GOT3 (cell line): ENCODE results near the gene BCL11B.

Experiments
- DNase-seq: peaks from one replicate; lab custom pipeline; 2025; ENCODE audit warnings: mixed read lengths; lab: John Stamatoyannopoulos, UW

Gene BCL11B

GRCh38 chr14:99181804-99182520 is 90.0 kb downstream of the BCL11B start:
- DNase-seq = no peak

DNA sequence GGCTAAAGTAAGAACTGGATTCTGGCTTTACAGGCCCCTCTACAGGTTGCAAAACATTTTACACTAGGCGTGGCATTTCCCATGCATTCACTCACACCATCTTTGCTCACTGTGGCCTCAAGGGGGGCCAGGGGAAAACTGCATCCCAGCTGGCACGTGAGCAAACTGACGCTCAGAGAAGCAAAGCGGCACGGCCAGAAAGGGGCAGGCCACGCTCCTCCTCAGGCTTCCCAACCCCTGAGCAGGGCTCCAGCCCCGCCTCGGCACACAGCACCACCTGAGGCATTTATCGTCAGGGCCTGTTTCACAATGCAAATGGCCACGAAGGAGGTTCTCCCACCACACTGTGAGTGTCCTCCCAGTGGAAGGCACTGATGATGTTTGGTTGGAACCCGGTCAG is 90.8 kb downstream of the BCL11B start:
- no peak for DNase-seq

DNA sequence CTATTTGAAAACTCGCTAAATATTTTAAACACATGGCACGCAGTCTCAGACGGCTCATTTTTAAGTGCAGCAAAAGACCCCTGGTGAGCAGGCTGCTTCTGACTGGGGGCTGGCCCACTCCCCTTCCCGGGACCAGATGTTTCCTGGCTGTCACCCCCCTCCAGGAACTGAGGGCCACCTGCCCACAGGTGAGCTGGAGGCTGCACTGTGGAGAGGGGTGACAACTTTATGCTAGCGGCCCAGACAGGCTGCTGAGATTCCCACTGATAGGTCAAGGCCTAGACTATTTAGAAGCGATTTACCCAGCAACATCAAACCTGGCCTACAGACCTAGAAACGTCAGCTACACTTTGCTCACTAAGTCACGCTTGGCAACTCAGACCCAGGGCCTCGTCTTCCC is 92.1 kb downstream of the BCL11B start:
- no peak for DNase-seq

GRCh38 chr14:99179506-99179905 is 92.5 kb downstream of the BCL11B start:
- no peak for DNase-seq

GRCh38 chr14:99177886-99178835 is 93.8 kb downstream of the BCL11B start:
- no peak for DNase-seq

- DNase-seq = no peak
These were observed 94.8 kb downstream of the BCL11B start for GRCh38 chr14:99177046-99177655.

DNA sequence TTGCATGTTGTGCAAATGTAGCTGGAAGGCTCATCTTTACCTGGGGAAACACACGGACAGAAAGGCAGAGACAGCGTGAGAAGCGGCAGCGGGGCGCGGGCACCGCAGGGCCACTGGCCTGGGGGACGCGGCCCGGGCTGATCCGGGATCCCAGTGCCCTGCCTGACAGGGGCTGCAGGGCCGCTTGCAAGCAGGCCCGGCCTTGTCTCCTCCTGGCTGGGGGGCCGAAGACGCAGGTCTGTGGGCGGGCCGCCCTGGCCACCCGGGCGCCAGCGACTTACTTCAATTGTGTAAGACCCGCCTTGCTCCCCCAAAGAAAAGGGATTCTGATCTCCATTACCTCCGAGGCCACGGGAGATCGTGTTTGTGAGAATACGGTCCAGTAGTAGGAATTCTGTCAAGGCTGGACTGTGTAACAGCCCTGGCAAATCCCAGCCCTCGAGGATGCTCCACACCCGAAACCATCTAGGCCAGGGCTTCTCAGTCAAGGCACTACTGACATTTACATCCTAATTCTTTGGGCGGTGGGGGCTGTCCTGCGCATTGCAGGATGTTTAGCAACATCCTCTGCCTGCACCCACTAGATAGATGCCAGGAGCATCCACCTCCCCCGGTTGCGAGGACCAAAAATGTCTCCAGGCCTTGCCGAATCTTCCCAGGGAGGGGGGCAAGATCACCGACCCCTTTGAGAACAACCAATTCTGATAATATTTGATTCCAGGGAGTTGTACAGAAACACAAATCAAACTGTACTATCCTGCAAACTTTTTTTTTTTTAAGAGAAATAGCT is 95.6 kb downstream of the BCL11B start:
- no peak for DNase-seq

DNA sequence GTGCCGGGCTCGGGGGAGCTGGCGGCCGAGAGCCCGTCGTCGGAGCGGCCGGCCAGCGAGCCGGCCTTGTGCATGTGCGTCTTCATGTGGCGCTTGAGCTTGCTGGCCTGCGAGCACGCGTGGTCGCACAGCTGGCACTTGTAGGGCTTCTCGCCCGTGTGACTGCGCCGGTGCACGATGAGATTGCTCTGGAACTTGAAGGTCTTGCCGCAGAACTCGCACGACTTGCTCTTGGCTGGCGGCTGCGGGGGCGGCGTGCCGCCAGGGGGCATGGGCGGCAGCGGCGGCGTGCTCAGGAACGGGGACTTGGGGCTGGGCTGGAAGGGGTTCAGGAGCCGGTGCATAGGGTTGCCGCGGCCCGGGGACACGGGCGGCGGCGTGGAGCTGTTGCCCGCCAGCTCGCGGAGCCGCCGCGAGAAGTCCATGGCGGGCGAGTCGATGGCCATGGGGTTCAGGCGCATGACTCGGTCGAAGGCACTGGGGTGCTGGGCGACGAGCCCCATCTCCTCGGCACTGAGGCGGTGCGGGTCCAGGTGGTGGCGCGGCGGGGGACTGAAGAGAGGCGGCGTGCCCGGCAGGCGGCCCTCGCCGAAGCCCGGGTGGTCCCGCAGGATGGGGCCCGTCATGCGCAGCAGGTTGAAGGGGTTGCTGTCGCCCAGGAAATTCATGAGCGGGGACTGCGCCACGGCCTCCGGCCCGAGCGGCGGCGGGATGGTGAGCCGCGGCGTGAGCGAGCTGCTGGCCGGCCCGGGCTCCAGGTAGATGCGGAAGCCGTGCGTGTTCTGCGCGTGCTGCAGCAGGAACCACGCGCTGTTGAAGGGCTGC is 96.5 kb downstream of the BCL11B start:
- no peak for DNase-seq

GRCh38 chr14:99174770-99175319 is 97.2 kb downstream of the BCL11B start:
- no peak for DNase-seq

DNA sequence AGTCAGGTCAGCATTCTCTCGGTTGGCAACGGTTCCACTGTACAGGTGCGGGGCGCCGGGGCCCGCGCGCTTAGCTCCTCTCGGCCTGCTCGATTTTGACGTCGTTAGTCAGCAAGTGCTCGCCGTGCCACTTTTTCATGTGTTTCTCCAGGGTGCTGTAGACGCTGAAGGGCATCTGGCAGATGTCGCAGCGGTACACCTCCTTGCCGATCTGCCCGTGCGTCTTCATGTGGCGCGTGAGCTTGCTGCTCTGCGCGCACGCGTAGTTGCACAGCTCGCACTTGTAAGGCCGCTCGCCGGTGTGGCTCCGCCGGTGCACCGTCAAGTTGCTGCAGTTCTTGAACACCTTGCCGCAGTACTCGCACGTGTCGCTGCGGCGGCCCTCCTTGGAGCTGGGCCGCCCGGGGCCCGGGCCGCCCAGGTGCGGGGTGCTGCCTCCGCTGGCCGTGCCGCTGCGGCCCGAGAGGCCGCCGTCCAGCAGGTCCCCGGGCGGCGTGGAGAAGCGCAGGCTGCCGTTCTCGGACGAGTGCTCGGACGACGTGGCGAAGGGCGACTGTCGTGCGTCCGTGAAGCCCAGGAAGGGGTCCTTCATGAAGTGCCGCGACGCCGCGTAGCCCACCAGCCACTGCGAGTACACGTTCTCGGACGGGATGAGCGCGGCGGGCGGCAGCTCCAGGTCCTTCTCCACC is 97.8 kb downstream of the BCL11B start:
- no peak for DNase-seq

GRCh38 chr14:99173506-99173905 is 98.5 kb downstream of the BCL11B start:
- no peak for DNase-seq

GRCh38 chr14:99173086-99173485 is 98.9 kb downstream of the BCL11B start:
- DNase-seq = no peak

- DNase-seq = no peak
These were observed 100.6 kb downstream of the BCL11B start for GRCh38 chr14:99171396-99171795.

DNA sequence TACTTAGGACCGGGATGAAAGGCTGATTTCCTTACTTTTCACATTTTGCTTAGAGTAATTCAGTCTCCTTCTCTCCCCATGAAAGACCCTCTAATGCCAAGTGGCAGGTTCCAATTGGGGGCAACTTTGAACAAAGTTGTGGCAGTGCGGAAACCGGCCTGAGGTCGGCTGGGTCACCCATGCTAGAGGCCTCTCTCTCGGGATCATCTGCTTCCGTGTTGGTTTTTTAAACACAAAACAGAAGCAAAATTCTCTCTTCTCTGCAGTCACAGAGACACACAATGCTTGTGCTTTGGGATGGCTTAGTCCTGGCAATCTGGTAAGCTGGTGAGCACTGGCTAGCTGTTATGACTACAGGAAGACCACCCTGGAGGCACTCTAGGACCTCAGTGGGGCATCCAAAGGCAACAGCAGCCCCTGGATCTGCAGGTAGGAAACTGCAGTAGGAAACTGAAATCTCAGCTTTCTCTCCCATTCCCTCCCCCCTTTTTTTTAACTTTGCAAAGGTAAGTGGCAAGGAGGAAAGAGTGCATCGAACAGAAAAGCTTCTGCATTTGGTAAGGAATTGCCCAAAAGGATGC is 102.1 kb downstream of the BCL11B start:
- no peak for DNase-seq

GRCh38 chr14:99168330-99168729 is 103.7 kb downstream of the BCL11B start:
- DNase-seq = no peak

DNA sequence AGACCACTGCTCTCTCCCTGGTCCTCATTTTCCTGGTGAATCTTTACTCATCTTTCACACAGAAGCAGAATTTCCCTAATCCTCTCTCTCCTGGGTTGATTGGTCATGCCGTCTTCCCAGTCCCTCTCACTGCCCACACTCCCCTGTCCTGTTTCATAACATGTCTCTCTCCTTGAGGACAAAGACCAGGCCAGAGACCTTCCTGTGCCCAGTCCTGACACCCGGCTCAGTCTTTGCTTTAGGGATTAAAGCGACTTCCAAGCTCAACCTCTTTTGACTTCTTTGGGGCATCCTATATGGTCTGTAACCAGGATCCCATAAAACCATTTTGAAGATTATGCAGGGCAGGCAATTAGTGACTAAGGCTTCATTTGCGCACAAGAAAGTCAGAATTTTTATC is 105.5 kb downstream of the BCL11B start:
- no peak for DNase-seq

DNA sequence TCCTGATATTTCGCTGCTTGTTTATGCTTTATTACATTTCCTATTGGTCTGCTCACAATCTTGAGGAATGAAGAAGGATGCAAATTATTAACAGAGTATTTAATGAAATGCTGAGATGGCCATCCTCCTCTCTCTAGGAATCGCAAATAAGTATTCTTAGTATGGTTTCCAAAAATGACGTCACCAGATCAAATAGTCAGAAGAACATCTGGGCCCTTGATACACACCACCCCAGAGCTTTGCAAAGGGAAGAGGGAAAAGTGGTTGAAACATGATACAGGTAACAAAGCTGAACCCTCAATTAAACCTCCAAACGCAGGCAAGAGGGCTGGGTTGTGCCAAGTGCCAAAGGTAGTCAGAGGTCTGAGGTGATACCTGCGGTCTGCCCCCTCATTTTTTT is 107.3 kb downstream of the BCL11B start:
- no peak for DNase-seq

- DNase-seq = no peak
These were observed 108.6 kb downstream of the BCL11B start for GRCh38 chr14:99163446-99163845.
